ENCODE measurements around the gene PFKFB2.

Gene PFKFB2

GRCh38 chr1:207067185-207067584 lies 14.1 kb downstream of the PFKFB2 start:
- DNase-seq (ENCODE audit: low read depth in 2 of 2): no peak

- DNase-seq (ENCODE audit: low read depth in 2 of 2): no peak
These were observed 14.6 kb downstream of the PFKFB2 start for GRCh38 chr1:207067665-207068064.

GRCh38 chr1:207069061-207069460 lies 16.0 kb downstream of the PFKFB2 start:
- DNase-seq (ENCODE audit: low read depth in 2 of 2): no peak

GRCh38 chr1:207069858-207070506 lies 16.9 kb downstream of the PFKFB2 start:
- DNase-seq (ENCODE audit: low read depth in 2 of 2): no peak

GRCh38 chr1:207070811-207071210 lies 17.7 kb downstream of the PFKFB2 start:
- DNase-seq (ENCODE audit: low read depth in 2 of 2): no peak

GRCh38 chr1:207071426-207071825 lies 18.4 kb downstream of the PFKFB2 start:
- DNase-seq (ENCODE audit: low read depth in 2 of 2): no peak

- no peak for DNase-seq (ENCODE audit: low read depth in 2 of 2)
These were observed 19.2 kb downstream of the PFKFB2 start for GRCh38 chr1:207072233-207072632.

- no peak for DNase-seq (ENCODE audit: low read depth in 2 of 2)
These were observed 21.1 kb downstream of the PFKFB2 start for GRCh38 chr1:207073906-207074820.

- no peak for DNase-seq (ENCODE audit: low read depth in 2 of 2)
These were observed 23.3 kb downstream of the PFKFB2 start for GRCh38 chr1:207076181-207076955.

GRCh38 chr1:207077012-207077411 lies 23.9 kb downstream of the PFKFB2 start:
- DNase-seq (ENCODE audit: low read depth in 2 of 2): no peak

GRCh38 chr1:207077470-207078377 lies 24.6 kb downstream of the PFKFB2 start:
- peak in 1 of 2 donors; percentile 33 for DNase-seq (ENCODE audit: low read depth in 2 of 2)

GRCh38 chr1:207078578-207079132 lies 25.6 kb downstream of the PFKFB2 start:
- no peak for DNase-seq (ENCODE audit: low read depth in 2 of 2)

- no peak for DNase-seq (ENCODE audit: low read depth in 2 of 2)
These were observed 26.7 kb downstream of the PFKFB2 start for GRCh38 chr1:207079706-207080241.

GRCh38 chr1:207081088-207081487 lies 28.0 kb downstream of the PFKFB2 start:
- no peak for DNase-seq (ENCODE audit: low read depth in 2 of 2)

- no peak for DNase-seq (ENCODE audit: low read depth in 2 of 2)
These were observed 28.7 kb downstream of the PFKFB2 start for GRCh38 chr1:207081806-207082205.

GRCh38 chr1:207084232-207084631 lies 31.2 kb downstream of the PFKFB2 start:
- no peak for DNase-seq (ENCODE audit: low read depth in 2 of 2)

- DNase-seq (ENCODE audit: low read depth in 2 of 2): peak in 1 of 2 donors; percentile 21
These were observed 31.7 kb downstream of the PFKFB2 start for GRCh38 chr1:207084701-207085180.

GRCh38 chr1:207085887-207086286 lies 32.8 kb downstream of the PFKFB2 start:
- no peak for DNase-seq (ENCODE audit: low read depth in 2 of 2)

- DNase-seq (ENCODE audit: low read depth in 2 of 2): no peak
These were observed 35.1 kb downstream of the PFKFB2 start for GRCh38 chr1:207088161-207088560.

All from stimulated activated CD8-positive, alpha-beta memory T cell treated with anti-CD3 and anti-CD28 coated beads, Interleukin-2, amount 100 ng/mL, for 48 hours (primary cell).